Activated effector memory CD4-positive, alpha-beta T cell treated with Interleukin-2 at 50 U/mL for 16 hours (primary cell): ENCODE data around the gene GPC6.

Source experiments
- DNase-seq: peaks from one replicate; pipeline ENCODE4 v3.0.0-alpha.2; 2020

GPC6 gene

GRCh38 chr13:93708308-93709075 is 481.9 kb downstream of the GPC6 start:
- no peak for DNase-seq

- DNase-seq = no peak
These were observed 483.1 kb downstream of the GPC6 start for GRCh38 chr13:93709506-93710244.

GRCh38 chr13:93714171-93714570 is 487.6 kb downstream of the GPC6 start:
- no peak for DNase-seq

- no peak for DNase-seq
These were observed 489.3 kb downstream of the GPC6 start for GRCh38 chr13:93715866-93716265.

- no peak for DNase-seq
These were observed 490.0 kb downstream of the GPC6 start for GRCh38 chr13:93716623-93717022.

- DNase-seq = no peak
These were observed 494.9 kb downstream of the GPC6 start for GRCh38 chr13:93721483-93721882.

- no peak for DNase-seq
These were observed 496.7 kb downstream of the GPC6 start for GRCh38 chr13:93723316-93723715.

GRCh38 chr13:93724187-93724586 is 497.6 kb downstream of the GPC6 start:
- DNase-seq = no peak

GRCh38 chr13:93726173-93726957 is 499.8 kb downstream of the GPC6 start:
- no peak for DNase-seq

- DNase-seq = no peak
These were observed 500.9 kb downstream of the GPC6 start for GRCh38 chr13:93727211-93728141.

GRCh38 chr13:93729383-93729782 is 502.8 kb downstream of the GPC6 start:
- no peak for DNase-seq

GRCh38 chr13:93730780-93731179 is 504.2 kb downstream of the GPC6 start:
- no peak for DNase-seq

- no peak for DNase-seq
These were observed 505.6 kb downstream of the GPC6 start for GRCh38 chr13:93732186-93732585.

GRCh38 chr13:93736081-93736480 is 509.5 kb downstream of the GPC6 start:
- DNase-seq = no peak

- no peak for DNase-seq
These were observed 510.3 kb downstream of the GPC6 start for GRCh38 chr13:93736909-93737308.

- DNase-seq = no peak
These were observed 513.7 kb downstream of the GPC6 start for GRCh38 chr13:93740334-93740733.

GRCh38 chr13:93744033-93744432 is 517.4 kb downstream of the GPC6 start:
- no peak for DNase-seq

GRCh38 chr13:93744886-93745285 is 518.3 kb downstream of the GPC6 start:
- no peak for DNase-seq

GRCh38 chr13:93745884-93746283 is 519.3 kb downstream of the GPC6 start:
- no peak for DNase-seq

GRCh38 chr13:93746589-93746988 is 520.0 kb downstream of the GPC6 start:
- DNase-seq = no peak

GRCh38 chr13:93750676-93751075 is 524.1 kb downstream of the GPC6 start:
- DNase-seq = no peak

GRCh38 chr13:93751117-93751516 is 524.5 kb downstream of the GPC6 start:
- no peak for DNase-seq
